ENCODE data around the gene NUMA1. TPM values are rescaled to one million over a fixed set of nuclear protein-coding genes. Genes with fewer than 3 reads are reported as not detected.

NUMA1 gene
- total and polyA plus RNA-seq, 8 donors: 144 to 365 (median 343) TPM

DNA sequence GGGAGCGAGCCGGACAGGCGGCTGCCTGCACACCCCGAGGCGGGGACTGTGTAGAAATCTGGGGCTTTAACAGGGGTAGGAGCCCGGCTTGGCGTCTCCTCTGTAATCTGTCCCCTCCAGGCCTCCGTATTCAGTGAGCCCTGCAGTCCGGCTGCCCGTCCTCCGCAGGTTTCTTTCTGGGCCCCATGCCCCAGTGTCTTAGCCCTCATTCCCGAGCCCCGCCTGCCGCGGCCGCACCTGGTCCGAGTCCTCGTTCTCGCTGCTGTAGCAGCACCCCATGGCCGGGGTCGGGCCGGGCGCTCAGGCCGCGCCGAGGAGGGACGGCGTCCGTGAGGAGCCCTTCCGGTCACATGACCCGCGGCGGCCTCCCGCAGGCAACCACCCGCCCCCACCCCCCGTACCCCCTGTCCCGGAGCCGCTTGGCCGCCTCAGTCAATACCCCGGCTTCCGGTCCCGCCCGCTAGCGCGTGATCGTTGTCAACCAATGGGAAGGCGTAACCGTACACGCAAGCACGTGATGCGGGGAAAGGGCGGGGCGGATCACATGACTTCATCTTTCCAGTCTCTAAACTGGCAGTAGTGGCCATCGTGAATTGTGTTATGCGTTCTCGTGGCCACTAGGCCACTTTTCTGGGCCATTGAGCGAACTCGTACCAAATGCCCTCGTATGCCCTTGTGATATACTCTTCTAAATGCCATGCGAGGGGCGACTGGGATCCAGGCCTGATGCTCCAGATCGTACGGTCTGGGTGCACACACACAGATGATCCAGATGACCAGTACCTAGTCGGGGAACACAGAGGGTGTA, 22.8 kb upstream of the NUMA1 start, which contains the start of gene LAMTOR1:
TSS of gene LAMTOR1 (minus strand) at position 352 of the 808 bp plus-strand sequence. CDS start at position 279, 73 bp downstream.
- Histone ChIP-seq H3K4me1 (peaks cover 14 to 47% of the 10 kb centered on the region in 2 donors), H3K36me3 (peaks cover 0 to 26% of the 10 kb centered on the region in 2 donors), H3K27me3 (no peaks in the 10 kb centered on the region), H3K9me3 (no peaks in the 10 kb centered on the region), H3K4me3 (peak within 1 kb of the TSS; percentile 90 to 93), H3K27ac (peak within 1 kb of the TSS; percentile 97 to 98)
- intact Hi-C loops (cut with DNase I): no loop called here
- TF ChIP-seq, protein P1, sequence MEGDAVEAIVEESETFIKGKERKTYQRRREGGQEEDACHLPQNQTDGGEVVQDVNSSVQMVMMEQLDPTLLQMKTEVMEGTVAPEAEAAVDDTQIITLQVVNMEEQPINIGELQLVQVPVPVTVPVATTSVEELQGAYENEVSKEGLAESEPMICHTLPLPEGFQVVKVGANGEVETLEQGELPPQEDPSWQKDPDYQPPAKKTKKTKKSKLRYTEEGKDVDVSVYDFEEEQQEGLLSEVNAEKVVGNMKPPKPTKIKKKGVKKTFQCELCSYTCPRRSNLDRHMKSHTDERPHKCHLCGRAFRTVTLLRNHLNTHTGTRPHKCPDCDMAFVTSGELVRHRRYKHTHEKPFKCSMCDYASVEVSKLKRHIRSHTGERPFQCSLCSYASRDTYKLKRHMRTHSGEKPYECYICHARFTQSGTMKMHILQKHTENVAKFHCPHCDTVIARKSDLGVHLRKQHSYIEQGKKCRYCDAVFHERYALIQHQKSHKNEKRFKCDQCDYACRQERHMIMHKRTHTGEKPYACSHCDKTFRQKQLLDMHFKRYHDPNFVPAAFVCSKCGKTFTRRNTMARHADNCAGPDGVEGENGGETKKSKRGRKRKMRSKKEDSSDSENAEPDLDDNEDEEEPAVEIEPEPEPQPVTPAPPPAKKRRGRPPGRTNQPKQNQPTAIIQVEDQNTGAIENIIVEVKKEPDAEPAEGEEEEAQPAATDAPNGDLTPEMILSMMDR (IDR thresholded peaks at IDR 0.05): peak; percentile 36 to 64
- peak; percentile 99 for ATAC-seq
- DNase-seq: peak; percentile 97 to 99 (median 98)

DNA sequence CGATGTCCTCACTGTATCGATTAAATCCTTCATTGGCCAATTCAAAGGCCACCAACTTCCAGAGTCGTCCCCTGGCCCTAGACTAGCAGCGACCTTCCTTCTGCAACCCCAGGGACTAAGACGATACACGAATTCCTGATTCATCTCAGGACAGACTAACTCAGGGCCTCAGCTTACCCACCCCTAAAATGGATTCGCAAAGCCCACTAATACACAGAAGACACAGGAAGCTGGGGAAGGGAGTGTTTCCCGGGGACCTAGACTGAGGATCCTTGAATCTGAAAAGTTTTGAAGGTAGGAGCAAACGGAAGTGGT, 22.2 kb upstream of the NUMA1 start:
- Histone ChIP-seq H3K9me3 (no peaks in the 10 kb centered on the region), H3K4me3 (peak overlapping the region; percentile 90 to 93), H3K36me3 (peaks cover 0 to 26% of the 10 kb centered on the region in 2 donors), H3K4me1 (peaks cover 14 to 47% of the 10 kb centered on the region in 2 donors), H3K27me3 (no peaks in the 10 kb centered on the region), H3K27ac (peak overlapping the region; percentile 97 to 98)
- ATAC-seq: no peak
- intact Hi-C loops (cut with DNase I): no loop called here
- TF ChIP-seq, protein P1 (IDR thresholded peaks at IDR 0.05): no peak
- DNase-seq: no peak

DNA sequence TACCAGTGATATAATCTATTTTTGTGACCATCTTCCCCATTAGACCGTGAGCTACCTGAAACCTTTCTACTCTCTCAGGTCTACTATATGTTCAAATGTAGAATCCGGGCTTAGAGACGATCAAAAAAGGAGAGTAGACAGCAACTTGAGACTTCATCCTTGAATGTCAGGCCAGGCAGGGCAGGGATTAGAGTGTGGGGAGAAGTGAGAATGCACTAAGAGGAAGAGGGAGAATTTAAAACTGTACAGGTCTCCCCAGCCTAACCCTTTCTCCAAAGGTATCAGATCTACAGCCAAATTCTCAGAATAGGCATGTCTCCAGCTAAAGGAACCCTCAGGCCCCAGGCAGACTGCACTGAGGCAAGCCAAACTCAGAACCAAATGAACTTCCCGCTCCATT, 21.8 kb upstream of the NUMA1 start:
- no peaks in the 10 kb centered on the region for H3K27me3 ChIP-seq
- H3K4me1 ChIP-seq: peaks cover 14 to 47% of the 10 kb centered on the region in 2 donors
- no peak for DNase-seq
- H3K27ac ChIP-seq: peak overlapping the region; percentile 97 to 98
- no peaks in the 10 kb centered on the region for H3K9me3 ChIP-seq
- H3K36me3 ChIP-seq: peaks cover 0 to 29% of the 10 kb centered on the region in 2 donors
- TF ChIP-seq, protein P1 (IDR thresholded peaks at IDR 0.05): no peak
- intact Hi-C loops (cut with DNase I): no loop called here
- H3K4me3 ChIP-seq: peak overlapping the region; percentile 90 to 93
- ATAC-seq: no peak

DNA sequence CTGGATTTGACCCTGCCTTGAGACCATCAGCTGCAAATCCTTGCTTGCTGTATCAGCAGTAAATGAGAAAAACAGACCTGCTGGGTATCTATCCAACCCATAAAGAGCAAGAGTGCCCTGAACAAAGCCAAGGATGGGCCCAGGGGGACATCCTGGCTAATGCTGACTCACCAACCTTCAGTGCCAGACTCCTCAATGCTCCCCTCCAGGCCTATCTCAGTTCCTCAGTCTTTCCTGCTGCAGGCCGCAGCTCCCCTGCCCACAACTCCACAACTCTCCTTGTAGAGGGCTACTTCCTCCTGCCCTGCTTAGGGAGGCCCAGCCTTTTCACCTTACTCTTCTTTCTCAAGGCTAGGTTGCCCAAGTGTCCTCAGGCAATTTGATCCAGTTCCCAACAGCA, 20.1 kb upstream of the NUMA1 start:
- TF ChIP-seq, protein P1 (IDR thresholded peaks at IDR 0.05): no peak
- Histone ChIP-seq H3K27me3 (no peaks in the 10 kb centered on the region), H3K4me3 (peak overlapping the region in 1 of 2 donors; percentile 93), H3K36me3 (peaks cover 0 to 46% of the 10 kb centered on the region in 2 donors), H3K27ac (peak overlapping the region in 1 of 2 donors; percentile 98), H3K9me3 (no peaks in the 10 kb centered on the region), H3K4me1 (peaks cover 14 to 47% of the 10 kb centered on the region in 2 donors)
- intact Hi-C loops (cut with DNase I): no loop called here
- ATAC-seq (no peak), DNase-seq (no peak)

DNA sequence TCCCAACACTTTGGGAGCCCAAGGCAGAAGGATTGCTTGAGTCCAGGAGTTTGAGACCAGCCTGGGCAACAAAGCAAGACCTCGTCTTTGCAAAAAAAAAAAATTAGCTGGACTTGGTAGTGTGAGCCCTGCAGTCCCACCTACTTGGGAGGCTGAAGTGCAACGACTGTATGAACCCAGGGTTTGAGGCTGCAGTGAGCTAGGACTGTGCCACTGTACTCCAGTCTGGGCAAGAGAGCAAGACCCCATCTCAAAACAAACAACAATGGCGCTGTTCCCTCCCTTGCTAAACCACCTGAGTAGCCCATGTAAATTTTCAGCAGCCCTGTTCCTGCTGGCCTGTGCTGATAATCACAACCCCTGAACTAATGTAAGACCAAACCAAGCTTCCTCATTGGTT, 19.7 kb upstream of the NUMA1 start:
- H3K4me1 ChIP-seq: peaks cover 14 to 47% of the 10 kb centered on the region in 2 donors
- TF ChIP-seq, protein P1 (IDR thresholded peaks at IDR 0.05): no peak
- H3K9me3 ChIP-seq: no peaks in the 10 kb centered on the region
- H3K27ac ChIP-seq: peak overlapping the region in 1 of 2 donors; percentile 98
- ATAC-seq (no peak), DNase-seq (no peak)
- H3K4me3 ChIP-seq: no peak overlapping the region
- H3K27me3 ChIP-seq: no peaks in the 10 kb centered on the region
- peaks cover 0 to 51% of the 10 kb centered on the region in 2 donors for H3K36me3 ChIP-seq
- intact Hi-C loops (cut with DNase I): no loop called here
